Adrenal gland (tissue), 12 donors: Measurements from ENCODE around the gene SLFN11. TPM values are rescaled to one million over a fixed set of nuclear protein-coding genes. Genes with fewer than 3 reads are reported as not detected.

Source experiments
- DNase-seq, 7 donors: peaks; one replicate each; pipeline ENCODE4 v3.0.0-alpha.2; 2019 to 2020
- H3K27ac ChIP-seq, 5 donors: fragments of 200-600 bp; sonication (generic) in 4 of 5; 1 replicate in 3 of 5; 2 replicates in 2 of 5; pipeline versions ENCODE4 v1.5.1 to v1.8.0; 2016 to 2020; ENCODE audit warnings: mild to moderate bottlenecking in 1 of 5
- H3K27me3 ChIP-seq: fragments of 200-600 bp; 2 replicates; pipeline ENCODE4 v1.8.0; 2021
- H3K36me3 ChIP-seq, 2 donors: fragments of 200-600 bp; replicated peaks in 1 of 2; 1 replicate in 1 of 2; 2 replicates in 1 of 2; pipeline versions ENCODE4 v1.5.1 to v1.8.0; 2018 to 2022
- H3K4me1 ChIP-seq, 2 donors: fragments of 200-600 bp; replicated peaks in 1 of 2; 1 replicate in 1 of 2; 2 replicates in 1 of 2; pipeline versions ENCODE4 v1.5.1 to v1.8.0; 2018 to 2021
- H3K4me3 ChIP-seq, 4 donors: fragments of 200-600 bp; sonication (generic) in 3 of 4; one replicate each; pipeline ENCODE4 v1.5.1; 2016 to 2018
- H3K9me3 ChIP-seq, 3 donors: fragments of 200-600 bp; sonication (generic) in 1 of 3; replicated peaks in 1 of 3; 1 replicate in 2 of 3; 2 replicates in 1 of 3; pipeline versions ENCODE4 v1.5.1 to v1.8.0; 2016 to 2021
- CTCF ChIP-seq, 6 experiments: fragments of 450-650 bp in 4 of 6; fragments of 200-600 bp in 2 of 6; sonication (generic) in 1 of 6; IDR thresholded peaks; 1 replicate in 5 of 6; 2 replicates in 1 of 6; pipeline versions ENCODE4 v1.5.1 to v1.8.0; 2016 to 2021; ENCODE audit warnings: antibody characterized with exemption in 6 of 6, mild to moderate bottlenecking in 2 of 6, moderate library complexity in 1 of 6
- POLR2A ChIP-seq, 2 donors: fragments of 450-650 bp; IDR thresholded peaks; one replicate each; pipeline ENCODE4 v1.6.1; 2017; ENCODE audit warnings: antibody characterized with exemption in 2 of 2, mild to moderate bottlenecking in 2 of 2, moderate library complexity in 1 of 2
- WGBS, 4 donors: extraction: QIAGEN DNeasy Blood & Tissue Kit in 2 of 4; methylation state at CpG; one replicate each; pipeline versions ENCODE4 v1.1.5 to v1.1.7; 2013 to 2017; 5-methylcytosine and 5-hydroxymethylcytosine counted together
- intact Hi-C, 2 donors: fragments of 100-400 bp; cut with DNase I; formaldehyde crosslinking; loops; one replicate each; pipeline versions ENCODE4 v1.14.1 to v1.15.0; 2022 to 2023
- polyA plus RNA-seq, 3 donors: library from polyadenylated mRNA; stranded (reverse); fragments of 200-250 nt in 2 of 3; fragments of 350-450 nt in 1 of 3; fragmentation: Illumina TruSeq in 1 of 3; extraction: RNeasy Lipid Tissue Mini Kit (QIAGEN cat#74804) in 1 of 3; gene quantifications; one replicate each; pipeline ENCODE4 v1.2.3, GENCODE V29; 2013 to 2014
- total RNA-seq, 9 donors: library from RNA; depleted of rRNA in 4 of 9; stranded (reverse); fragments of >200 nt in 4 of 9; fragments of 120-200 nt in 1 of 9; fragmentation: NEBNext Ultra II Directional in 1 of 9; extraction: Animal tissue kit (Norgen Biotek cat#: 25700) in 1 of 9; gene quantifications; one replicate each; pipeline versions ENCODE4 v1.1.0 to v1.2.4, GENCODE V29; 2013 to 2023
- donor health status: healthy with polysubstance abuse.
- donor health status: Bipolar disorder and iron deficiency.
- donor health status: DM: yes; HTN: yes; CAD: no.
- donor health status: DM: no; HTN: no; CAD: no.
- donor health status: DM: no; HTN: no; CAD: no.
- donor health status: DM: yes; HTN: yes; CAD: no.

Gene SLFN11
- total and polyA plus RNA-seq, 12 donors: 6.4 to 37.3 (median 19.3) TPM

- H3K9me3 ChIP-seq: no peaks in the 10 kb centered on the region
- 62 to 86% (median 68%) methylated on average over 2 of the region's 2 CpGs for WGBS, 4 donors
- H3K27ac ChIP-seq: peak overlapping the region in 1 of 5 donors; percentile 29
- intact Hi-C loops: no loop called here
- H3K27me3 ChIP-seq: peaks cover 11% of the 10 kb centered on the region
- H3K4me3 ChIP-seq: no peak overlapping the region
- TF ChIP-seq POLR2A (IDR thresholded peaks at IDR 0.05) (no peak), CTCF (IDR thresholded peaks at IDR 0.05) (no peak)
- H3K36me3 ChIP-seq: no peaks in the 10 kb centered on the region
- DNase-seq: no peak
- peaks cover 0 to 24% of the 10 kb centered on the region in 2 donors for H3K4me1 ChIP-seq
These were observed 3.6 kb upstream of the SLFN11 start for GRCh38 chr17:35377068-35377467.

- Histone ChIP-seq H3K36me3 (no peaks in the 10 kb centered on the region), H3K27me3 (peaks cover 14% of the 10 kb centered on the region), H3K4me1 (peaks cover 0 to 24% of the 10 kb centered on the region in 2 donors), H3K9me3 (no peaks in the 10 kb centered on the region), H3K27ac (peak overlapping the region in 4 of 5 donors; percentile 5 to 72 (median 30)), H3K4me3 (no peak overlapping the region)
- TF ChIP-seq POLR2A (IDR thresholded peaks at IDR 0.05): no peak
- no peak for TF ChIP-seq CTCF (IDR thresholded peaks at IDR 0.05)
- DNase-seq: no peak
- intact Hi-C loops: no loop called here
- 14 to 40% (median 26%) methylated on average over 1 of the region's 1 CpG for WGBS, 4 donors
These were observed 2.8 kb upstream of the SLFN11 start for GRCh38 chr17:35376245-35376644.

DNA sequence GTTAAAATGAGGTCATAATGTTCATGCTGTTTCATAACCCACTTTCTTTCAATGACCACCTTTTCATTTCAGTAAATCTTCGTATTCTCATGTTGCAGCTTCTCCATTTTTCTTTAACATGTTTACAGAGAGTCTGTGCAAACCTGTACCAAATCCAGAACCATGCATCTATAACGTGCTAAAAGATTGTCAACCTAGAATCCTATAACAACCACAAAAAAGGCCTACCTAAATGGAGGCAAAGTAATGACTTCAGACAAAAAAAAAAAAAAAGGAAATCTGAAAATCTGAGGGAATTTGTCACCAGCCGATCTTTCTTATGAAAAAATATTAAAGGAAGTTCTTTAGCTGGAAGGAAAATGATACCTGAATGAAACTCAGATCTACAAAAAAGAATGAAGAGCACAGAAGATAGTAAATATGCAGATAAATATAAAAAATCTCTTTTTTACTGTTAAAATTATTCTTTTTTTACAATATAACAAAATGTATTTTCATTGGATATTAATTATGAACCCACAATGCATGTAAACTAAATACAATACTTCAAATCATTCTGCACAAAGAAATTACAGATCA is 1.4 kb upstream of the SLFN11 start:
- Histone ChIP-seq H3K27ac (peak overlapping the region; percentile 28 to 97 (median 84)), H3K27me3 (peaks cover 23% of the 10 kb centered on the region), H3K4me3 (peak overlapping the region in 2 of 4 donors; percentile 30 to 73), H3K9me3 (peaks cover 0 to 3% (median 0%) of the 10 kb centered on the region in 3 donors), H3K36me3 (no peaks in the 10 kb centered on the region), H3K4me1 (peaks cover 0 to 24% of the 10 kb centered on the region in 2 donors)
- no peak for TF ChIP-seq POLR2A (IDR thresholded peaks at IDR 0.05)
- TF ChIP-seq CTCF (IDR thresholded peaks at IDR 0.05): no peak
- DNase-seq: no peak
- intact Hi-C loops: no loop called here
- WGBS, 4 donors: 42 to 50% (median 49%) methylated on average over 3 of the region's 3 CpGs

DNA sequence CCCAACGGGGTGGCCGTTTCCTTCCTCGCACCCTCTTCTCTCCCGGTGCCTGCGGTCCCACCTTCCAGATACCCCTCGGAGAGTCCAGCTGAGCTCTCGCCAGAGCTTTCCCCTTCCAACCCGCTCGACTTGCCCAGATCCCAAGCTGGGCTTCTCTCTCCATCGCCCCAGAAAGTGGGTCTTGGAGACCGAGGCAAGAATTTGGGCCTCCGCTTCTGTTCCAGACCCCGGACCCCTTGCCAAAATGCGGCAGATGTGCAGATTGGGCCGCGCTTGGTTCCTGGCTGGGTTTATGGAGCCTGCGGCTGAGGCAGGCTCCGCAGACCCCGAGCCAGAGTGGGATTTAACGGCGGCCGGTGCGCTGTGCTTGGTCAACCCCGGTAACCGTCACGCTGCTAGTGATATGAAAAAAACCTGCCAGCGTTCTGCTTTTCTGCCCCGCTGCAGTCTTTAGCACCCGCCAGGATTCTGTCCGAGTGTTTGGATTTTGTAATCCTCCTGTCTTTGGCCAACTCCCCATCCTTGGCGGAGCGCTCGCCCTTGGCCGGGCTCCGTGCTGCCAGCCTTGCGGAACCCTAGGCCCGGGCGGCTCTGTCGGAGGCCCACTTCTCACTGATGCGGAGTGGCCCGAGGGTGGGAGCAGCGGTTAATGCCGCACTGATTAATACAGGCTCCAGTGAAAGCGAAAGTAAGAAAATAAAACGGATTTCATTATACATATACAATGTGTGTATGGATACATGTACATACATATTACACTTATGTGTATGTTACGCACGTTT is 754 bp upstream of the SLFN11 start:
- 2 to 8% (median 6%) methylated on average over 35 to 47 of the region's 47 CpGs for WGBS, 4 donors
- Histone ChIP-seq H3K4me3 (peak overlapping the region in 3 of 4 donors; percentile 5 to 73 (median 30)), H3K4me1 (peaks cover 0 to 24% of the 10 kb centered on the region in 2 donors), H3K27ac (peak overlapping the region; percentile 28 to 97 (median 84)), H3K36me3 (no peaks in the 10 kb centered on the region), H3K27me3 (peaks cover 25% of the 10 kb centered on the region), H3K9me3 (peaks cover 0 to 3% (median 0%) of the 10 kb centered on the region in 3 donors)
- TF ChIP-seq CTCF (IDR thresholded peaks at IDR 0.05): no peak
- no peak for TF ChIP-seq POLR2A (IDR thresholded peaks at IDR 0.05)
- intact Hi-C loops: no loop called here
- peak; percentile 39 to 69 (median 51) for DNase-seq
